ENCODE measurements around the gene MYH16.
"Not testable (repeated sequence)": the region's sequence is repeated elsewhere in the genome, so short reads cannot be mapped to it uniquely, and the experiment has no call there.

Gene MYH16

GRCh38 chr7:99260395-99260794 is 12.2 kb upstream of the MYH16 start:
- no peak for DNase-seq (ENCODE audit: low read depth)
- TF ChIP-seq, protein P1, sequence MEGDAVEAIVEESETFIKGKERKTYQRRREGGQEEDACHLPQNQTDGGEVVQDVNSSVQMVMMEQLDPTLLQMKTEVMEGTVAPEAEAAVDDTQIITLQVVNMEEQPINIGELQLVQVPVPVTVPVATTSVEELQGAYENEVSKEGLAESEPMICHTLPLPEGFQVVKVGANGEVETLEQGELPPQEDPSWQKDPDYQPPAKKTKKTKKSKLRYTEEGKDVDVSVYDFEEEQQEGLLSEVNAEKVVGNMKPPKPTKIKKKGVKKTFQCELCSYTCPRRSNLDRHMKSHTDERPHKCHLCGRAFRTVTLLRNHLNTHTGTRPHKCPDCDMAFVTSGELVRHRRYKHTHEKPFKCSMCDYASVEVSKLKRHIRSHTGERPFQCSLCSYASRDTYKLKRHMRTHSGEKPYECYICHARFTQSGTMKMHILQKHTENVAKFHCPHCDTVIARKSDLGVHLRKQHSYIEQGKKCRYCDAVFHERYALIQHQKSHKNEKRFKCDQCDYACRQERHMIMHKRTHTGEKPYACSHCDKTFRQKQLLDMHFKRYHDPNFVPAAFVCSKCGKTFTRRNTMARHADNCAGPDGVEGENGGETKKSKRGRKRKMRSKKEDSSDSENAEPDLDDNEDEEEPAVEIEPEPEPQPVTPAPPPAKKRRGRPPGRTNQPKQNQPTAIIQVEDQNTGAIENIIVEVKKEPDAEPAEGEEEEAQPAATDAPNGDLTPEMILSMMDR (IDR thresholded peaks at IDR 0.05; ENCODE audit: low read depth, low read length, missing control alignments) = no peak

GRCh38 chr7:99261646-99262045 is 11.0 kb upstream of the MYH16 start:
- H3K4me3 ChIP-seq (ENCODE audit: low read depth, low read length) = no peak overlapping the region
- TF ChIP-seq, protein P1 (IDR thresholded peaks at IDR 0.05; ENCODE audit: low read depth, low read length, missing control alignments) = no peak
- DNase-seq (ENCODE audit: low read depth) = no peak

More at GRCh38 chr7:99260395-99260794, 12.2 kb upstream of the MYH16 start:
- H3K4me3 ChIP-seq (ENCODE audit: low read depth, low read length) = no peak overlapping the region

GRCh38 chr7:99265848-99266480 is 6.7 kb upstream of the MYH16 start:
- TF ChIP-seq, protein P1 (IDR thresholded peaks at IDR 0.05; ENCODE audit: low read depth, low read length, missing control alignments) = no peak
- no peak overlapping the region for H3K4me3 ChIP-seq (ENCODE audit: low read depth, low read length)
- DNase-seq (ENCODE audit: low read depth) = no peak

DNA sequence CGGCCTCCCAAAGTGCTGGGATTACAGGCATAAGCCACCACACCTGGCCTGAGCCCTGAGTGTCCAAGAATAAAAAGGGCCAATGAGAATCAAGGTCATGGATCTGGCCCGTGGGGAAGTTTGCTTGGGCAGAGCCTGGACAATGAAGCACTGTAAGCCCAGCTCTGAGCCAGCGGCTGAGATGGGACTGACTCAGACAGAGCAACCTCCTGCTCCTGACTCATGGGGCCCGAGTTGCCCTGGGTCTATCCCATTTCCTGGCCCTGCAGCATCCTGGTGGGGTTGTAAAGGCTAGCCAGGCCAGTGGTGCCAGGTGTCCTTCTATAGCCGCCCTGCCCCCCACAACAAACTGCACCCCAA is 5.2 kb upstream of the MYH16 start:
- no peak overlapping the region for H3K4me3 ChIP-seq (ENCODE audit: low read depth, low read length)
- TF ChIP-seq, protein P1 (IDR thresholded peaks at IDR 0.05; ENCODE audit: low read depth, low read length, missing control alignments) = no peak
- DNase-seq (ENCODE audit: low read depth) = no peak

GRCh38 chr7:99267841-99268576 is 4.6 kb upstream of the MYH16 start:
- H3K4me3 ChIP-seq (ENCODE audit: low read depth, low read length) = no peak overlapping the region
- no peak for DNase-seq (ENCODE audit: low read depth)
- TF ChIP-seq, protein P1 (IDR thresholded peaks at IDR 0.05; ENCODE audit: low read depth, low read length, missing control alignments) = no peak

DNA sequence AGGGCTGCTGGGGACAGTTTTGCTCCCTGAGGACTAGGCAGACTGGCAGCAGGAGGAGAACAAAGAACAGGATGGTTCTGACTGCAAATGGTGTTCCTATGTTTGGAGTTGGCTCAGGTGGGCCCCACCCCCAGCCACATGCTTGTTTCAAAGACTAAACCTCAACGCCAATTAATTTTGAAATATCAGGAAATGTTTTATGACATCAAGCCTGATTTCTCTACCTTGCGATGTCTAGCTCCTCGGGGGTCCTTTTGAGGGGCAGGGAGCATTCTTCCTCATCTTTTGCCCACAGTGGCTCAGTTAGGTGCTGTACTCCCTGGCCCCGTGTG is 4.1 kb upstream of the MYH16 start:
- H3K4me3 ChIP-seq (ENCODE audit: low read depth, low read length) = no peak overlapping the region
- DNase-seq (ENCODE audit: low read depth) = no peak
- TF ChIP-seq, protein P1 (IDR thresholded peaks at IDR 0.05; ENCODE audit: low read depth, low read length, missing control alignments) = no peak

- no peak overlapping the region for H3K4me3 ChIP-seq (ENCODE audit: low read depth, low read length)
- TF ChIP-seq, protein P1 (IDR thresholded peaks at IDR 0.05; ENCODE audit: low read depth, low read length, missing control alignments) = no peak
- no peak for DNase-seq (ENCODE audit: low read depth)
Measured at GRCh38 chr7:99270702-99271101, 1.9 kb upstream of the MYH16 start.

DNA sequence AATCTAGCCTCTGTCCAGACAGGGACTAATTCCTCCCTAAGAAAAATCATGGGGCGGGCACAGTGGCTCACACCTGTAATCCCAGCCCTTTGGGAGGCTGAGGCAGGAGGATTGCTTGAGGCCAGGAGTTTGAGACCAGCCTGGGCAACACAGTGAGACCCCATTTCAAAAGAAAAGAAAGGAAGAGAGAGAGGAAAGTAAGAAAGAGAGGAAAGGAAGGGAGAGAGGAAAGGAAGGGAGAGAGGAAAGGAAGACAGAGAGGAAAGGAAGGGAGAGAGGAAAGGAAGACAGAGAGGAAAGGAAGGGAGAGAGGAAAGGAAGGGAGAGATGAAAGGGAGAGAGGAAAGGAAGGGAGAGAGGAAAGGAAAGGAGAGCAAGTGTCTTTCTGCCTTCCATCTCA is 922 bp downstream of the MYH16 start:
- not testable (repeated sequence) for DNase-seq (ENCODE audit: low read depth); H3K4me3 ChIP-seq (ENCODE audit: low read depth, low read length)

DNA sequence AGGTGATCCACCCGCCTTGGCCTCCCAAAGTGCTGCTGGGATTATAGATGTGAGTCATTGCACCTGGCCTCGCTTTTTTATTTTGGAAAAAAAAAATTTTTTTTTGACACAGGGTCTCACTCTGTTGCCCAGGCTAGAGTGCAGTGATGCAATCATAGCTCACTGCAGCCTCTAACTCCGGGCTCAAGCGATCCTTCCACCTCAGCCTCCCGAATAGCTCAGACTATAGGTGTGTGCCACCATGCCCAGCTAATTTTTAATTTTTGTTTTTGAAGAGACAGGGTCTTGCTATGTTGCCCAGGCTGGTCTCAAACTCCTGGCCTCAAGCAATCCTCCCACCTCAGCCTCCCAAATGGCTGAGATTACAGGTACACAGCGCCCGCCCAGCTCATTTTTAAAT is 2.3 kb downstream of the MYH16 start:
- DNase-seq (ENCODE audit: low read depth); H3K4me3 ChIP-seq (ENCODE audit: low read depth, low read length): not testable (repeated sequence)

Data from GM12864 (cell line).